ENCODE measurements around the gene MVB12B.

MVB12B gene

DNA sequence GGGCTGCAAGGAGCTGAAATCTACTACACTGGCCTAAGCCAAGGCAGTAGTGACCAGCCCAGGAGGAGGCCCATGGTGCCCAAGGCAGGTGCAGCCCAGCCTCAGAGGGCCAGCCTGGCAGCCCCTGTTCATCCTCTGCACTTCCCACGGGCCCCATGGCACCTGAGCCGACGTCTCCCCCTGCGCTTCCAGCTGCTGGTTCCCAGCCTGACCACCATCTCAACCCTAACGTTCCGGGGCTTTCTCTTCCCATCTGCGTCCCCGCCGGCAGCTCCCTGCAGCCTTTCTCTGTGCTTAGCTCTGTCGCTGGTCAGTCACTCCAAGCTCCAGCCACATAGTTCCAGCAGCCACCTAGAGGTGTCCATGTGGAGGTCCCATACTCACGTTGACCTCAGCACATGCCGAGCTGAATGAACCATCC is 181.6 kb downstream of the MVB12B start:
- Histone ChIP-seq H3K27me3 (ENCODE audit: insufficient read depth, low read length) (peaks cover 20% of the 10 kb centered on the region), H3K36me3 (ENCODE audit: insufficient read depth, low read length) (no peaks in the 10 kb centered on the region), H3K4me3 (ENCODE audit: low read depth, low read length) (no peak overlapping the region), H3K79me2 (ENCODE audit: control insufficient read depth, insufficient read depth, low read length, unreplicated experiment) (no peaks in the 10 kb centered on the region), H2AFZ (ENCODE audit: low read length, unreplicated experiment) (no peak overlapping the region), H3K4me1 (ENCODE audit: control insufficient read depth, insufficient read depth, low read length, unreplicated experiment) (peaks cover 6% of the 10 kb centered on the region), H3K27ac (ENCODE audit: low read depth, low read length) (no peak overlapping the region)

DNA sequence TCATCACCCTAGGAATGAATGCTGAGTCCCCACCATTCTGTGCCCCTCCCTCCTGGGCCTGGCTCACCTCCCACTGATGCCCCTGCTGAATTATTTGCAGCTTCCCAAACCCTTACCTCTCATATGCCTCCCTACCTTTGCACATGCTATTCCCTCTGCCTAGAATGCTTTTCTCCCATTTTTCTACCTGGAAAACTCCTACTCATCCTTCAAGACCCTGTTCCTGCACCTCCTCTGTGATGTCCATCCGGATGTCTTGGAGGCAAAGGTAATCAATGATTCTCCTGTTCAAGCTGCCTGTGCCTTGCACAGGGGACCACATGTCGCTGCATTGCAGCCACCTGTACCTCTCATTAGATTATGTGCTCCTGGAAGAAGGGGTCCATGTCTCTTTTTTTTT is 182.3 kb downstream of the MVB12B start:
- H3K79me2 ChIP-seq (ENCODE audit: control insufficient read depth, insufficient read depth, low read length, unreplicated experiment) = no peaks in the 10 kb centered on the region
- H3K27ac ChIP-seq (ENCODE audit: low read depth, low read length) = no peak overlapping the region
- peaks cover 25% of the 10 kb centered on the region for H3K27me3 ChIP-seq (ENCODE audit: insufficient read depth, low read length)
- H3K4me3 ChIP-seq (ENCODE audit: low read depth, low read length) = no peak overlapping the region
- no peaks in the 10 kb centered on the region for H3K4me1 ChIP-seq (ENCODE audit: control insufficient read depth, insufficient read depth, low read length, unreplicated experiment)
- H3K36me3 ChIP-seq (ENCODE audit: insufficient read depth, low read length) = no peaks in the 10 kb centered on the region
- no peak overlapping the region for H2AFZ ChIP-seq (ENCODE audit: low read length, unreplicated experiment)

DNA sequence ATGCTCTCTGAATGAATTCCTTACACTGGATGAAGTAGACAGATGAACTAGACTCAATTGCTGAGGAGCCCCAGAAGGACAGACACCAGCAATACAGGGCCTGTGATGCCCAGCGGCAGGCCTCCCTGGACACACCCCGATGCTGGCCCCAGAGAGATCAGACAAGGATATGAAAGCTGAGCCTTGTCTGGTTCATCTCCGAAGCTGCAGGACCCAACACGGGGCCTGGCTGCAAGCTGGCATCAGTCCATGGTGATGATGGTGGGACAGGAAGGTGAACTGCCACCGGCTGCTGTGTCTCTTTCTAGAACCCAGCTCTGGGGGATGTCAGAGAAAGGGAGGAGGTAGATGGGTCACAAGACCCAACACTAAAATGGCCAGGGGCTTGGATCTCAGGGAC is 183.1 kb downstream of the MVB12B start:
- Histone ChIP-seq H3K27me3 (ENCODE audit: insufficient read depth, low read length) (peaks cover 25% of the 10 kb centered on the region), H3K79me2 (ENCODE audit: control insufficient read depth, insufficient read depth, low read length, unreplicated experiment) (no peaks in the 10 kb centered on the region), H2AFZ (ENCODE audit: low read length, unreplicated experiment) (no peak overlapping the region), H3K36me3 (ENCODE audit: insufficient read depth, low read length) (no peaks in the 10 kb centered on the region), H3K27ac (ENCODE audit: low read depth, low read length) (no peak overlapping the region), H3K4me1 (ENCODE audit: control insufficient read depth, insufficient read depth, low read length, unreplicated experiment) (no peaks in the 10 kb centered on the region), H3K4me3 (ENCODE audit: low read depth, low read length) (no peak overlapping the region)

DNA sequence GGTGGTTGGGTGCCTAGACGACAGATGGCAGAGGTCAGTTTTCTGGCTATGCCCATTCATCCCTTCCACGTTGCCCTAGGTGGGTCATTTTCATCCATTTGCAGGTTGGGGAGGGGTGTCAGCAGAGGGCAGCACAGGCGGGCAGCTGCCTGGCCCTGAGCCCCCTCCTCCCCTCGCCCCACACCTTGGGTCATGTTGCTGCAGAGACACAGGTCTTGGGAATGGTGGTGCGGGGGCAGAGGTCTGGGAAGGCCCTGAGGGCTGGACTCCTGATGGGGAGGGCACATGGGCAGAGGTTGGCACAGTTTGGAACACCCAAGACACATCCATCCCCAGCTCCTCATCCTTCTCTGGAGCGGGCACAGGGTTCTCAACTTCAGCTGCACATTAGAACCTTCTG is 183.9 kb downstream of the MVB12B start:
- H3K4me1 ChIP-seq (ENCODE audit: control insufficient read depth, insufficient read depth, low read length, unreplicated experiment) = no peaks in the 10 kb centered on the region
- H3K79me2 ChIP-seq (ENCODE audit: control insufficient read depth, insufficient read depth, low read length, unreplicated experiment) = no peaks in the 10 kb centered on the region
- no peaks in the 10 kb centered on the region for H3K36me3 ChIP-seq (ENCODE audit: insufficient read depth, low read length)
- no peak overlapping the region for H3K4me3 ChIP-seq (ENCODE audit: low read depth, low read length)
- H3K27ac ChIP-seq (ENCODE audit: low read depth, low read length) = no peak overlapping the region
- no peak overlapping the region for H2AFZ ChIP-seq (ENCODE audit: low read length, unreplicated experiment)
- H3K27me3 ChIP-seq (ENCODE audit: insufficient read depth, low read length) = peaks cover 25% of the 10 kb centered on the region

DNA sequence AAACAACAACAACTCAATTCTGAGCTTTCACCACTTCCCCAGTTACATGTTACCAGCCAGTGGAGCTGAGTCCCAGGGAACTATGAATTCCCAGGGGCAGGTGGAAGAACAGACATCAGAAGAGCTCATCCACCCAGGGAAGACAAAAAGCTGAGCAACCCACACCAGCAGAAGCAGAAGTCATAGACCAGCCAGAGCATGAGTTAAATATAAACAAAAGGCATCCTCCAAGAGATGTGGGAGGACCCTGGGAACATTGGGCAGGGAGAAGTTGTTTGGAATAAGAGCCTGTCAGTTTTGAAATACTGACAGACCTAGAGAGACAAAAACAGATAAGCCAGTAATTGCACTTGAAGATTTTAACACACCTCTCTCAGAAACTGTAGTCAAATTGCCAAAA is 184.8 kb downstream of the MVB12B start:
- H3K4me3 ChIP-seq (ENCODE audit: low read depth, low read length) = no peak overlapping the region
- peaks cover 25% of the 10 kb centered on the region for H3K27me3 ChIP-seq (ENCODE audit: insufficient read depth, low read length)
- H3K4me1 ChIP-seq (ENCODE audit: control insufficient read depth, insufficient read depth, low read length, unreplicated experiment) = peaks cover under 1% of the 10 kb centered on the region
- H3K79me2 ChIP-seq (ENCODE audit: control insufficient read depth, insufficient read depth, low read length, unreplicated experiment) = no peaks in the 10 kb centered on the region
- H3K36me3 ChIP-seq (ENCODE audit: insufficient read depth, low read length) = no peaks in the 10 kb centered on the region
- H2AFZ ChIP-seq (ENCODE audit: low read length, unreplicated experiment) = no peak overlapping the region
- H3K27ac ChIP-seq (ENCODE audit: low read depth, low read length) = no peak overlapping the region

DNA sequence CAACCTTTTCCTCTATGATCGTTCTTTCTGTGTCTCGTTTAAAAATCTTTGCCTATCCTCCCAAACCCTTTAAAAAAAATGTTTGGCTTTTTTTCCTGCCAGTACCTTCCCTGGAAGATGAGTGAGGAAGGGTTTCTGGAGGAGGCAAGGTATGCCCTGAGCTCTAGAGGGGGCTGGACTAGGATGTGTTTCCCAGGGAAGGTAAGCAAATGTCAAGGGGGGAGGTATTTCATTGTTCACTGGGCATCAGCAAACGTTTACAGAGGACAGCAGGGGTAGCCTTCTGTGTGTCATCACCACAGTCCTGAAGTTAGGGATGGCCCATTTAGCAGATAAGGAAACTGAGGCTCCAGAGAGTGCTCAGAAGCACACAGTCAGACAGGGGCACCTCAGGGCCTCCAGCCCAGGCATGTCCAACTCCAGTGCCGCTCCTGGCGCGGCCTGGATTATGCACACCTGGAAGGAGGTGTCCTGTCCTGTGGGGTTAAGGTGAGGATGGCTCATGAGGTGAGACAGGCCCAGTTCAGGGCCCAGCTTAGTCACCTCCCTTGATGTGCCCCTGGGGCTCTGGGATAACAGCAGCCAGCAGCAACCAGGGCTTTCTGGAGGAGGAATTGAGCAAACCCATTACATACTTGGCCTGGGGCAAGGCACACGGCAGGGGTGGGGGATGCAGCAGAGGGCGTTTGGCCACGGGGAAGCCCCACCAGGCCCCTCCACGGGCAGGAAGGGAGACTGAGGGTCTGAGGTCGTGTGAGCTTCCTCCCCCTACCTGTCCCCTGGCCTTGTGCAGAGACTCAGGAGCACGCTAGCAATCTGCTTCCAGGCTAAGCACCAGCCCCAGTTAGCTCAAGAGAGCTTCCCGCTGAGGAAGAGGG is 186.8 kb downstream of the MVB12B start:
- H3K27me3 ChIP-seq (ENCODE audit: insufficient read depth, low read length) = peaks cover 33% of the 10 kb centered on the region
- no peak overlapping the region for H3K4me3 ChIP-seq (ENCODE audit: low read depth, low read length)

DNA sequence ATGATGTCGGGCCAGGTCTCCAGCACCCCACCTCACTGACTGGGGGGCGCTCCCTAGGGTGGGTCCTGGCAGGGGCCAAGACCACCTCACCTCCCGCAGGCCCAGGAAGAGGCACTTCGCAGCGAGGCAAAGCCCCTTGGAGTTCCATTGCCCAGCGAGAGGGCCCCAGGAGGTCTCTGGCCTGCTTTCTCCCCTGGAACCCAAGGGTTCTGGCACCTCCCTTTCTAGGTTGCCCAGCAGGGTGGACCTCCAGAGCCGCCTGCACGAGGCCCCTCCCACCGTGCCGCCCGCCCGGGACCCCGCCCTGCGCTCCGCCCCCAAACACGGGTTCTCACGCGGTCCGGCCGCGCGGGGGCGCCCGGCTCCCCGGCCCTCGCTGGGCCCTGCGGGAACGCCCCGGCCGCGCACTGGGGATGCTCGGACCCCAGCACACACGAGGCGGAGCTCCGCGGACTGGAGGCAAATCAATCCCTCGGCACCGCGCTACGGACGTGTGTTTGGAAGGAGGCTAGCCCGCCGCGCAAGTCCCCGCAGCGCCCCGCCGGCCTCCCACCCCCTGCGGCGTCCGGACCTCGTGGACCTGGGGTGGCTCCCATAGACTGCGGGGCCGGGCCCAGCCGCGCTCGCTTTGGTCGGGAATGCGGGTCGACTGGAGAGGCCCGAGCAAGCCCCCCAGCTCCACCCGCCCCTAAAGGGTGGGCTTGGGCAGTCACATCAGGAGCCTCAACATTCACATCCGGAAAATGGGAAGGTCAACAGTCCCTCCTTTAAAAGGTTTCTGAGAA is 187.6 kb downstream of the MVB12B start:
- Histone ChIP-seq H3K4me1 (ENCODE audit: control insufficient read depth, insufficient read depth, low read length, unreplicated experiment) (peaks cover 7% of the 10 kb centered on the region), H3K27ac (ENCODE audit: low read depth, low read length) (no peak overlapping the region), H3K36me3 (ENCODE audit: insufficient read depth, low read length) (no peaks in the 10 kb centered on the region), H3K27me3 (ENCODE audit: insufficient read depth, low read length) (peaks cover 38% of the 10 kb centered on the region), H2AFZ (ENCODE audit: low read length, unreplicated experiment) (no peak overlapping the region), H3K4me3 (ENCODE audit: low read depth, low read length) (0 out of 2 replicates have a peak overlapping the region, but pooled peaks have one; percentile 14), H3K79me2 (ENCODE audit: control insufficient read depth, insufficient read depth, low read length, unreplicated experiment) (no peaks in the 10 kb centered on the region)

More for the DNA sequence above, 186.8 kb downstream of the MVB12B start:
- H3K27ac ChIP-seq (ENCODE audit: low read depth, low read length) = no peak overlapping the region
- H3K4me1 ChIP-seq (ENCODE audit: control insufficient read depth, insufficient read depth, low read length, unreplicated experiment) = peaks cover 7% of the 10 kb centered on the region
- H3K79me2 ChIP-seq (ENCODE audit: control insufficient read depth, insufficient read depth, low read length, unreplicated experiment) = no peaks in the 10 kb centered on the region
- H3K36me3 ChIP-seq (ENCODE audit: insufficient read depth, low read length) = no peaks in the 10 kb centered on the region
- H2AFZ ChIP-seq (ENCODE audit: low read length, unreplicated experiment) = no peak overlapping the region

DNA sequence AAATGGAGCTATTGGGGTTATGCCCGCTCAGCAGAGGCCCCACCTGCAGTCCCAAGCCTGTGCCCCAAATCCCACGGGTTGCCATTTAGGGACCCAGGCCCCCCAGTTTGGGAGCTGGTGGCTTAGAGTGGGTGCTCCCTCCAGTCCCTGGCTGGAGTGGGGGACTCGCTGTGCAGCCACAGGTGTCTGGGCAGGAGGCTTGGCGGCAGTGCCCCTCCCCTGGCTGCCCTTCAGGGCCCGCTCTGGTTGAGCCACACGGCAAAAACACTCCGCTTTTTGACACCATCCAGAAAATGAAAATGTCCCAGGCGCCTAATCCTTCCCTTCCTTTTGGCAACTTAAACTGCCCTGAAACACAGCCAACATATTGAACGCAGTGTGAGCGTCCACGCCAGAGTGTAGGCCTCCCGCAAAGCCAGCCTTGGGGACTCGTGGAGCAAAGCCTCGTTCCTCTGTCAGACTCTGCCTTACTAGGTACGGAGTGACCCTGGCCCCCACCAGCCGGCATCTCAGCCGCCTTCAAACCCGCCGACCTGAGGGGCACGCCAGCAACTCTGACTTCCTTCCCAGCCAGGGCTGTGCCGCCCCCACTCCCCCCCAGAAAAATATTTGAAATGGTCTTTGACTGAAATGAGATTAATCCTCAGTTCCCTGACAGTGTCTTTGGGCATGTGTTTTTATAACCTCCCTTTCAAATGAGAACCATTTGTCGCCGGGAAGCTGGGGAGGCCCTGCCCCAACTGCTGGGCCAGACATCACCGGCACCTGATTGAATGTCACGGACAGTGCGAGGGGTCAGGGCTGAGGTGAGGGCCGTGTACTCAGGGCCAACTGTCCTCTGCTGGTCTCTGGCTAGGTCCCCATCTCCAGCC is 188.6 kb downstream of the MVB12B start:
- Histone ChIP-seq H2AFZ (ENCODE audit: low read length, unreplicated experiment) (no peak overlapping the region), H3K36me3 (ENCODE audit: insufficient read depth, low read length) (no peaks in the 10 kb centered on the region), H3K4me1 (ENCODE audit: control insufficient read depth, insufficient read depth, low read length, unreplicated experiment) (peaks cover 7% of the 10 kb centered on the region), H3K79me2 (ENCODE audit: control insufficient read depth, insufficient read depth, low read length, unreplicated experiment) (no peaks in the 10 kb centered on the region), H3K27ac (ENCODE audit: low read depth, low read length) (no peak overlapping the region), H3K4me3 (ENCODE audit: low read depth, low read length) (no peak overlapping the region), H3K27me3 (ENCODE audit: insufficient read depth, low read length) (peaks cover 46% of the 10 kb centered on the region)

DNA sequence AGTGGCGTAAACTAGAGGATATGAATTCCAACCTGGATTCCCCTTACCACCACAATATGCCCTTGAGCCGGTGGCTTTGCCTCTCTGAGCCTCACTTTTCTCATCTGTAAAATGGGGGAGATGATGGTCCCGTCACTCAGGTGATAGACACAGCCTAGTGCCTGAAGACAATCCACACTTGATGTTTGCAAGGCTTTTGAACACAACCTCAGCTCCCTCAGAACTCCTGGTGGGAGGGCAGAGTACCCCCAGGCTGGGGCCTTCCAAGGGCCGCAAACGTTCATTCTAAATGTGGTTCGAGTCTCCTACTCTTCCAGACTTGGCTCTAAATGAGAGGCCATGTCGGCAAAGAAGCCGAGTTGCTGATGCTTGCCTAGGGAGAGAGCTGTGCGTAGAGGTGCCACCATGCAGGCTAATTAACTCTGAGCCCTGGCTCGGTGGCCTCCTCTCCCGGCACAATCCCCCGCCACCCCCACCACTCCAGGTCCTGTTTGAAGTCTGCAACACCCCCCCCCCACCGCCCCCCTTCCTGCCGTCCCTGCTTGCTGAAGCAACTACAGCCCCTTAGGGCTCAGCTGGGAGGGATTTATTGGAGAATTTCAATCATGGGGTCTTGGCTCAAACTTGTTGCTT is 189.4 kb downstream of the MVB12B start:
- Histone ChIP-seq H3K27me3 (ENCODE audit: insufficient read depth, low read length) (peaks cover 52% of the 10 kb centered on the region), H3K27ac (ENCODE audit: low read depth, low read length) (no peak overlapping the region), H3K79me2 (ENCODE audit: control insufficient read depth, insufficient read depth, low read length, unreplicated experiment) (no peaks in the 10 kb centered on the region), H3K36me3 (ENCODE audit: insufficient read depth, low read length) (no peaks in the 10 kb centered on the region), H3K4me1 (ENCODE audit: control insufficient read depth, insufficient read depth, low read length, unreplicated experiment) (peaks cover 7% of the 10 kb centered on the region), H3K4me3 (ENCODE audit: low read depth, low read length) (no peak overlapping the region), H2AFZ (ENCODE audit: low read length, unreplicated experiment) (no peak overlapping the region)

DNA sequence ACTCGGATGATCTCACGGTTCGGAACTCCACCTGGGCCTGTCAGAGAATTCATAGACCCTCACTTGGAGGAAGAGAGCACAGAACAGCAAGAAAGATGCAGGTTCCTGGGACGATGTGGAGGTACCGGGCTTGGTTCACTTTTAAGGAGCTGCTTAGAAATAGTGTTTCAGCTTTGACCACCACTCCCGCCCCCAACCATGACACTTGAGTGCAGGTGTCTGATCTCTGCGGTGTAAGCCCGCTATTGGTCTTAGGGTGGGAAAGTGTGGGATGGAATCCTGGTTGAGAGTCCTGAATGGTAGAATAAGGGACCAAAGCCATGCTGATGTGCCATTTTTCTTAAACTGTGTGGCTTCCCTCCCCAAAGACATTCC is 189.9 kb downstream of the MVB12B start:
- peaks cover 7% of the 10 kb centered on the region for H3K4me1 ChIP-seq (ENCODE audit: control insufficient read depth, insufficient read depth, low read length, unreplicated experiment)
- peaks cover 55% of the 10 kb centered on the region for H3K27me3 ChIP-seq (ENCODE audit: insufficient read depth, low read length)
- H3K36me3 ChIP-seq (ENCODE audit: insufficient read depth, low read length) = no peaks in the 10 kb centered on the region
- no peaks in the 10 kb centered on the region for H3K79me2 ChIP-seq (ENCODE audit: control insufficient read depth, insufficient read depth, low read length, unreplicated experiment)
- H3K27ac ChIP-seq (ENCODE audit: low read depth, low read length) = no peak overlapping the region
- H2AFZ ChIP-seq (ENCODE audit: low read length, unreplicated experiment) = no peak overlapping the region
- H3K4me3 ChIP-seq (ENCODE audit: low read depth, low read length) = peak overlapping the region; percentile 81; the same call in 1 of the 2 replicates

Data from ACC112 (cell line).